Head of caudate nucleus (tissue), 42 donors: ENCODE data around the gene FAM184A.
A peak's percentile ranks its signal among the peaks of the same experiment; 100 is the strongest.
"Not testable (repeated sequence)": the region's sequence is repeated elsewhere in the genome, so short reads cannot be mapped to it uniquely, and the experiment has no call there.

ENCODE experiments used
- DNase-seq, 42 donors: peaks; one replicate each; pipeline versions ENCODE4 v3.0.0 to v3.0.0-alpha.2; 2020 to 2021; ENCODE audit warnings: mixed read lengths in 7 of 42
- intact Hi-C: fragments of 100-400 bp; cut with DNase I; formaldehyde crosslinking; loops from one replicate; pipeline ENCODE4 v1.15.0; 2022

The FAM184A gene

GRCh38 chr6:119030759-119031158 lies 47.7 kb downstream of the FAM184A start:
- no peak for DNase-seq
- intact Hi-C loops, result no loop called here

- no peak for DNase-seq
- intact Hi-C loops, result no loop called here
Measured at GRCh38 chr6:119028091-119028490, 50.4 kb downstream of the FAM184A start.

- DNase-seq, result no peak
- intact Hi-C loops, result no loop called here
Measured at GRCh38 chr6:119027465-119027864, 51.0 kb downstream of the FAM184A start.

DNA sequence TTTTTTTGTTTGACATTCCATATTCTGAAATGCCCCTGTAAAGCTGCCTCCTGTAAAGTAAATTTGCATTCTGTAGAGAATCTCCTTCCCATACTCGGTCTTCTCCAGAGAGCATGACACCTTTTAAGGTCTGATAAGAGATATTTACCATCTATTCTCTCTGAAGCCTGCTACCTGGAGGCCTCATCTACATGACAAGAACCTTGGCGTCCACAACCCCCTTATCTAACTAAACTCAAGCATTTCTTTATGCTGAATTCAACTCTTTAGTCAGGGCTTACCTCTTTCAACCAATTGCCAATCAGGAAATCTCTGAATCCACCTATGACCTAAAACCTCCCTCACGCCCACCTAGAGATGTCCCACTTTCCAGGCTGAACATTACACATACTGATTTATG lies 51.6 kb downstream of the FAM184A start:
- intact Hi-C loops, result no loop called here
- no peak for DNase-seq

DNA sequence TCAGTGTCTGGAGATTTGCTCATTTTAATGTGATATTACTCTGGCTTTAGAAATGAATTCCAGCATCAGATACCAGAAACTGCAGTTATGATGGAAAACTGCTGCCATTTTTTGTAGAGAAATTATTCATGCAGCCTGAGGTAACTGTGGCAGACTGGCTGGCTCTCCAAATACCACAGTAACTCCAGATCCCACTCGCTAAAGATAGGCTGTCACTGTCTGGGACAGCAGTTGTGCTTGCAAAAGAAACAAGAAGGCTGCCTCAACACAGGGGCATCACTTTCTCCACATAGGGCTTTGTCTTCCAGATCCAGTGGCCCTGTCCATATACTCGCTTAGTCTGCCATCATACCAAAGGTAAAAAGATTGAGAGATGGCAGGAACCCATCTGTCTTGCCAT lies 52.7 kb downstream of the FAM184A start:
- DNase-seq, result no peak
- intact Hi-C loops, result no loop called here

GRCh38 chr6:119024111-119024510 lies 54.4 kb downstream of the FAM184A start:
- no peak for DNase-seq
- intact Hi-C loops, result no loop called here

DNA sequence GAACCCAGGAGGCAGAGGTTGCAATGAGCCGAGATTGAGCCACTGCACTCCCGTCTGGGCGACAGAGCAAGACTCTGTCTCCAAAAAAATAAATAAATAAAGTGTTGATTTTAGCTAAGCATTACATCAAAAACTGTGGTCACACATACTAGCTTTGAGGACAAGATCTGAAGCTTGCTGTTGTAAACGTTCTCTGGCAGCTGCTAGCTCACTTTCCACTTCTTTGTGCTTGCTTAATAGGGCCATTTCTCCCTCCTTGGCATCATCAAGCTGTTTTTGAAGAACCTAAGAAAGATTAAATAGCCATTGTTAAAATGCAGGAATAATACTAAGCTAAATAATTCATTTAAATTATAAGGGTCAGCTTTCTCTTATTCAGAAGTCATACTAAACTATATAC lies 55.7 kb downstream of the FAM184A start:
- intact Hi-C loops, result no loop called here
- peak in 5 of 42 donors; percentile 2 to 43 (median 15) for DNase-seq

DNA sequence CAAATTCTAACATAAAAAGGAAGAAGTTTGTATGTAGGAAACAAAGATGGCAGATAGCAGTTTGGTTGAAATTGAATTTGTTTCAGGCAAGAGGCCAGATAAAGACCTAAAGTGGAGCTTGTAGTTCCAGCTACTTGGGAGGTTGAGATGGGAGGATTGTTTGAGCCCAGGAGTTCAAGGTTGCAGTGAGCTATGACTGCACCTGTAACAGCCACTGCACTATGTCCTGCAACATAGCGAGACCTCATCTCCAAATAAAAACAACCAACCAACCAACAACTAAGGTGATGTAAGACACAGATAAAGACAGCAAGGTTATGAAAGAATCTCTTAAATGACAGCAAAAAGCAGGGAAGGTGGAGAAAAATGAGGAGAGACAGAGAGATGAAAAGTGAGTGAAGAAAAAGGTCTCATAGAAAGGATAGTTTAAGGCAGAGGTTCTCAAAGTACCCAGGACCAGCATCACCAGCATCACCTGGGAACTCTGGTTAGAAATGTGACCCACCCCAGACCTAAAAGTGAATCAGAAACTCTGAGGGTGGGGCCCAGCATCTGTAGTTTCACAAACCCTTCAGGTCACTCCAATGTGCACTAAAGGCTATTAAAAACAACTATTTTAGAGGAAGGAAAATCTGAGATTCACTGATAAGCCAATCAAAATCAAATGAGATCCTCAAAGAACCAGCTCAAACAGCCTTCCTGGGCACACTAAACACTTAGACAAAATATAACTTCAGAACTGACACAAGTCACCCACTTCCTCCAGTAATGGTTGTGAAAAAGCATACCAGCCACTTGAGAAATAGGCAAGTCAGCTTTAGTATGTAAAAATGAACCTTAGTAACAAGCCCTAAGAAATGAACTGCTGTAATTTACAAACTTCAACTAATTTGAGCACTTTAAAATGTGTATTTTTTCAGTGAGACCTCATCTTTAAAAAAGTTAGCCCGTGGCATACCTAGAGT lies 57.6 kb downstream of the FAM184A start:
- intact Hi-C loops, result no loop called here
- DNase-seq, result no peak

GRCh38 chr6:119015165-119015564 lies 63.3 kb downstream of the FAM184A start:
- not testable (repeated sequence) for DNase-seq

DNA sequence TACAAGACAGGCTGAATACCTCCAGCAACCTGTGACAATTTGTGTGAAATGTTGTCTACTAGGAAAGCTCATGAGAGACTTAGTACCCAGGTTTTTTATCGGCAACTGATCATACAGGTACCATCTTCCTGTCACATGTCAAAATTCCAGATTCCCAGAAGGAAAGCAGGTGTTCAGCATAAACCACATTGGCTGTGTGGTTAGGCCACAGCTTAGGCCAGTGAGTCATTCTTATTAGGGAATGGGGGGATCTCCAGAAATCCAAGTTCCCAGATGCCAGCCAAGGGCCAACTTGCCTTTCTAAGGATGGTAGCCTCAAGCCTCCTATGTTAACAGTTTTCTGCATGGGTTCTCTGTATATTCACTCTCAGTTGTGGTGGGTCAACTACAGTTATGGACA lies 65.9 kb downstream of the FAM184A start:
- no peak for DNase-seq

More at GRCh38 chr6:119015165-119015564, 63.3 kb downstream of the FAM184A start:
- intact Hi-C loops, result not testable (repeated sequence)

GRCh38 chr6:119009266-119009665 lies 69.2 kb downstream of the FAM184A start:
- intact Hi-C loops, DNase-seq: not testable (repeated sequence)

More for the DNA sequence above, 65.9 kb downstream of the FAM184A start:
- intact Hi-C loops, result no loop called here

DNA sequence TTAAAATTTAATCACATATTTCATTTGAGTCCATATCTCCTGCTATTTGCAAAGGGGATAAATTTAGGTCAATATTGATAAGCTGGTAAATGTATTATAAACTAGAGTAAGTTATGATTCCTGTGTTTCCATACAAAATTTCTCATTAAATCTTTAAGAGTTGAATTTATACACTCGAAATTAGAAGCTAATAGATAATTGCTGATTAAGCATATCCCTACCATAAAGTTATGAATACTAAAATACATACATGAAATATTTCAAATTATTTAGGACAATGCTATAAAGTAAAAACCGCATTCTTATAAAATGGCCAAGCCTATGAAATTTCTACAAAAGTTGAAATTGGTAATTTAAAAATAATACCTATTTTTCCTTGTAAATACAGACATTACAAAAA lies 71.5 kb downstream of the FAM184A start:
- no peak for DNase-seq
- intact Hi-C loops, result no loop called here

DNA sequence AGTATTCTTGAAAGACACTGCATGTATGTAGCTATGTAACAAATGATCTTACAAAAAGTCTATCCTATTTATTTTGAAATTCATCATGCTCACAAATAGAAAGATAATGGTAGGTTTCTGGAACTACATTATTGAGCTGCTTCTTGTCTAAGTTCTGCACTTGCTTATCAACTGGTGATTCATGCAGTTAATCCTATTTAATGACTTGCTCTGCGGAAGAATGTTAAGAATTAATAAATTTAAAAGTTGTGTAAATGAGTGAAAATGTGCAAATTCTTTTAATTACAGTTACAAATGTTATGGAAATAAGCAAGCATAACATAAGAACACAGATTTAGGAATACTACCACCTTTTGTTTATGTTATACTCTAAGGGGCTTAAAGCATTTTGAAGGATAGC lies 76.4 kb downstream of the FAM184A start:
- no peak for DNase-seq
- intact Hi-C loops, result no loop called here

DNA sequence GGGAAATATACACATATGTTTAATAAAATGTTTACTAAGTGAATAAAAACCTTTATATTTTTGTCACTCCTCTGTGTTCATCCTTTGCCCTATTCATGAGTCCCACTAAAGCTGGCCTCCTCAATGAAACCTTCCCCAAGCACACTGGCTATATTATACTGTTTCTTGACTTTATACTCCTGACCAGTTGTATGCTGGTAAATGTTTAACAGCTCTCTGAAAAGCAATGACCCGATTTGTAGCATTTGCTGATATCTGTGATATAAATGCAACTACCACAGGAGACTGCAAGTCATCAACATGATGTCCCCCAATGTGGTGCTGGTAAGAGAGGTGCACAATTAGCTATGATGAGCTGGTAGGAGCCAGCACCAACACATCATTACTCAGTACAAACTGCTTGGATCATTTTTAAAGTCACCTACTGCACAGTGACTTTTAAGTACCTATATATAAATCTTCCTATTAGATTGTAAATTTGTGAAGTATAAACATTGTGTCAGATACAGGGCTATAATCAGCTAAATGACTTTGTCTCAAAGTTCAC lies 78.9 kb downstream of the FAM184A start:
- no peak for DNase-seq
- intact Hi-C loops, result no loop called here

GRCh38 chr6:118997426-118997825 lies 81.0 kb downstream of the FAM184A start:
- intact Hi-C loops, result not testable (repeated sequence)

DNA sequence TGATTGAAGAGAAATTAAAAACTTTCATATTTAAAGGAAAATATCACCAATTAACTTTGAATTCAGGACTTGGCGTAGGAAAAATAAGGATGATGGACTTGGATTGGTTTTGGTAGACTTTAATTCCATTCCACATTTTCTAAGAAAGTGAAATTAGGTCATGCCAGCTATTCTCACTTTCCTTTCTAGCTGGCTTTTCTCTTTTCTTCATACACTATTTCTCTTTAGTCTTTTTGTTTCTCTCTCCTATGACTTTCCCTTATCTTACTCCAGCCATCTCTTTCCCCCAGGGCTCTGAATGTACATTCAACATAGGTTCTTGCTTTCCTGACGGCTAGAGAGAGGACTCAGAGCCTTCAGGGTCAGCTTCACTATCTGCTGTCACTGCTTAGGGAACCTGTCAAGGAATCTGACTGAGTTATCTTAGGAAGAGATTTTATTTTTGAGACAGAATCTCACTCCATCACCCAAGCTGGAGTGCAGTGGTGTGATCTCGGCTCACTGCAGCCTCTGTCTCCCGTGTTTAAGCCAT lies 82.1 kb downstream of the FAM184A start:
- intact Hi-C loops, result no loop called here
- DNase-seq, result no peak

More at GRCh38 chr6:118997426-118997825, 81.0 kb downstream of the FAM184A start:
- not testable (repeated sequence) for DNase-seq

DNA sequence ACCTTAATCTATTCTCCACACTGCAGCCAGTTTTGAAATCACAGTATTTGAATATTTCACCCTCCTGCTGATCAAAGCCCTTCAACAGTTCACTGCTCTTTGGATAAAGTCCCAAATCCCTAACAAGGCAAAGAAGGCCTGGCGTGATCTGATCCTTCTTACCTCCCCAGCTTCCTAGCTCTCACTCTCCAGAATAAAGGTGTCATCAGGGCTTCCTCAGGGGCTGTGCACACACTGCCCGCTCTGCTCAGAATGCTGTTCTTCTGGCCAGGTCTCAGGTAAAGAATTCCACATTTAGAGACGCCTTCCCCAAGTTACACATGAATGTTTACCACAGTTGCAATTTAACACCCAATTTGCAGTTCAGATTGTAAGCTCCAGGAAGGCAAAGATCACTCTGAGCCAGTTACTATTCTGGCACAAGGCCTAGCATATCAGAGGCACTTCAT lies 84.6 kb downstream of the FAM184A start:
- intact Hi-C loops, result no loop called here
- no peak for DNase-seq

DNA sequence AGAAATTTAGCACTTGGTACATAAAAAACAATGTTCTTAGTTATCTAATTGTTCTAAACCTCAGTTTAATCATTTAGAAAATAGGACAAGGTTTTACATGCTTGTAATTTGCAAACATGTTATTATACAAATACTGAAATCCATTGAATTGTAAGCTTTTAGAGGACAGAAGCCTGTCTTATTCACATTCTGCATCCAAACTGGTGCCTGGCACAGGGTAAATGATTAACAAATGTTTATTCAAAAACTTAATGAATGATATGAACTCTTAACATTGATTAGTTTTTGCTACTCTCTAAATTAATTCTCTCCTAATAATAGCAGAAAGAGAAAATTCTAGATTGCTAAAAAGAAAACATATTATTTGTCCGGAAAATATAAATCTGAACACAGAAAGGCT lies 85.1 kb downstream of the FAM184A start:
- intact Hi-C loops, result no loop called here
- no peak for DNase-seq

GRCh38 chr6:118992186-118992795 lies 86.2 kb downstream of the FAM184A start:
- intact Hi-C loops, result no loop called here

DNA sequence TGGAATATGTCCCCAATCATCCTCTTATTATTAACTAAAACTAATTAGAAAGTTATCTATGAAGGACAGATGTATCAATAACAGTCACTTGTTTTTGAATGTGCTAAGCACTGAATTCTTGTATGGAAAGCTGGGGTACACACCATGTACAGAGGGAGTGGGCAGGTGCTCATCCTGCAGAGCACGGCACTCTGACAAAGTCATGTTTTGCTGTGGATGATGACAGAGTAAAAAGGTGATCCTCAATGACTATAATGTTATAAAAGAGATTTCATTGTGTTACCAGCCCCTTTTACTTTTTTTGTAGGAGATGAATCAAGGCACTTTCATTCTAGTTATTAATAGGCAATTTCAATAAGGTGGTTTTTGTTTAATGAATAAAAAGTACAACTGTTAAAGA lies 92.2 kb downstream of the FAM184A start:
- DNase-seq, result no peak
- intact Hi-C loops, result no loop called here

More at GRCh38 chr6:118992186-118992795, 86.2 kb downstream of the FAM184A start:
- DNase-seq, result no peak
